ENCODE measurements around the gene OXSR1.
"Not testable (repeated sequence)": the region's sequence is repeated elsewhere in the genome, so short reads cannot be mapped to it uniquely, and the experiment has no call there.

Gene OXSR1

GRCh38 chr3:38142959-38143358 lies 22.4 kb upstream of the OXSR1 start:
- no peak for DNase-seq (ENCODE audit: low read depth)

GRCh38 chr3:38143511-38143910 lies 21.8 kb upstream of the OXSR1 start:
- DNase-seq (ENCODE audit: low read depth) = no peak

- DNase-seq (ENCODE audit: low read depth) = no peak
Measured at GRCh38 chr3:38146504-38146903, 18.8 kb upstream of the OXSR1 start.

DNA sequence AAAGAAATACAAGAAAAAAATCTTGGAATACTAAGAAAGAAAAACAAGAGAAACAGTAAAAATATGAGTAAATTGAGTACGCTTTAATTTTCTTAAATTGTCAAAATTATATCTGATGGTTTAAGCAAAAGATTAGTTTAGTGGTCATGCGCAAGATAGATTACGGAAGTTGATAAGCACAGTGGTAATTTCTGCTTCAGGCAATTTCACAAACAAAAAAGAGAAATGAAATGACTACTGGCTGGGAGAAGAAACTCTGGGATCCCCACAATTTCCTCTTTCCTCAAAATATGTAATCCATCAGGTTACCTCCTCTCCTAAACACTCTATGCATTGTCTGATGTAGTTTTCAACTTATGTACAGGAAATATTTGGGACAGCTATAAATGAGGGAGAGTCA lies 17.9 kb upstream of the OXSR1 start:
- DNase-seq (ENCODE audit: low read depth) = no peak

- no peak for DNase-seq (ENCODE audit: low read depth)
Measured at GRCh38 chr3:38148311-38148882, 16.9 kb upstream of the OXSR1 start.

- no peak for DNase-seq (ENCODE audit: low read depth)
Measured at GRCh38 chr3:38149708-38150107, 15.6 kb upstream of the OXSR1 start.

GRCh38 chr3:38150780-38151528 lies 14.4 kb upstream of the OXSR1 start:
- DNase-seq (ENCODE audit: low read depth) = no peak

DNA sequence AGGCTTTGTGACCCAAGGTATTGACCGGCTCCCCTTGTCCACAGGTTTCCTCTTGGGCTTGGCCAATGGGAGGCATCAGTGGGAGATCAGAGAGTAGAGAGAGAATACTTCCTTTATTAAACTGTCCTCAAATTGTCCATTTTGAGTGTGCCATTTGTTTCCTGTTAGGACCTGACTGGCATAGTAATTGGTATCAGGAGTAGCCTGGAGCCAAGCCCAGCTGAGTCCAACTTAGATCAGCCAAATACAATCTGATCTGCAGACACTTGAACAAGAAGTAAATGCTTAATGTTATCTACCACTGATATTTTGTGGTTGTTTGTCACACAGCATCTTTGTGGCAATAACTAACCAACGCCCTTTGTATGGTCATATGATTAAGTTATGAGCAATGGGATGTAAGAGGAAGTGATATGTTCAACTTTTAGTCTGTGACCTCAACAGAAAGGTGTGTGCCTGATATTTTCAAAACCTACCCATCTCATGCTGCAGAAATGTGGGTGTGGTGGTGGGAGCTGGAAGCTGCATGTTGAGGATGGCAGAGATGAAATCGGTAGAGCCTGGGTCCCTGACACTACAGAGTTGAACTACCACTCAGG lies 13.6 kb upstream of the OXSR1 start:
- no peak for DNase-seq (ENCODE audit: low read depth)

DNA sequence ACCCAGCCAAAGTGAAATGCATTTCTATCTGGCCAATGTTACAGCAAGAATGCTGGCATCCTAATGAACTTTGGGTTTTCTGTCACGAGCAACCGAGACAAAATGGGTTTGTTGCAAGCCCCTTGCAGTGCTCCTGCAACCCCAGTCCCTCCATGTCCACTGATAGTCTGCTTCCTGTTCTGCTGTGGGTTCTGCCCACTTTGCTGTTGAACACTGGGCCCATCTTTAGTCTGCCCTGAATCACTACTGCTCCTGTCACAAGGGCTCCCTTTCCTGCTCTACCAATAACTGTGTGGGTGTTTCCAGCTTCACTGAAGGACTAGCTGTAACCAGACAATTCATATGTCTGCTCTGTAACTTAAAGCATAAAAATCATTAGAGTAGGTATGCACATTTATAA lies 12.7 kb upstream of the OXSR1 start:
- DNase-seq (ENCODE audit: low read depth) = no peak

DNA sequence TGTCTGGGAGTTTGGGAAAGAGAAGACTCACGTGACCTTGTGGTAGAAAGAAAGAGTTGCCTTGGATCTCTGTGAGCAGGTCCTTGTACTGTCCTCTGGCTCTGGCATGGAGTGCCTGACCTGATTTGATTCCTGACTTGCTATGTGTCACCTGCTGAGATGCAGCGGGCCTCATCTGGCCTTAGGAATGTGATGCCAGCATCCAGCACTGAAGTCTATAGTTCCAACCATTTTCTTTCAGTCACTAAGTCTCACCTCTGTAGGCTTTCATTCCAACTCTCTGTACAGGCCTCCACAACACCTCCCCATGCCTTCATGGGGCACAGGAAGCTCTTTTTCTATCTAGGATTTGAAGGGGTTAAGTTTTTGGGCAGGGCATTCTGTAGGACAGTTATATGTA lies 12.1 kb upstream of the OXSR1 start:
- DNase-seq (ENCODE audit: low read depth) = no peak

DNA sequence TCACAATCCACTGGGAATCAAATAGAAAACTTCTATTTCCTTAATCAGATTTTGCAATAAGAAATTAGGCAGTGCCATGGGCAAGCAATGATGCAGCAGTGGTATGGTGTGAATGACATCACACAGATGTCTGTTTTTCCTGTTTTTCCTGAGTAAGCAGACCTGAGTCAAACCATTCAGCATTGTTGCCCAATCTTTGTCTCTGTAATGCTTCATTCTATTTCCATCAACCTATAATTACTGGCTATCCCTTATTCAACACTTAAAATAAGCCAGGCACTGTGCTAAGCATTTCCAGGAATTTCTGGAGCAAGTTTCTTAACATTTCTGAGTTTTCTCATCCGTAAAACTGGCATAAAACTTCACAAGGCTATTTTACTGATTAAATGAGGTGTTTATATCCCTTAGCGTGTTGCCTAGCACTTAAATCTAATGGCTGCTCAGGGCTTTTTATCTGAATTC lies 11.3 kb upstream of the OXSR1 start:
- DNase-seq (ENCODE audit: low read depth) = no peak

DNA sequence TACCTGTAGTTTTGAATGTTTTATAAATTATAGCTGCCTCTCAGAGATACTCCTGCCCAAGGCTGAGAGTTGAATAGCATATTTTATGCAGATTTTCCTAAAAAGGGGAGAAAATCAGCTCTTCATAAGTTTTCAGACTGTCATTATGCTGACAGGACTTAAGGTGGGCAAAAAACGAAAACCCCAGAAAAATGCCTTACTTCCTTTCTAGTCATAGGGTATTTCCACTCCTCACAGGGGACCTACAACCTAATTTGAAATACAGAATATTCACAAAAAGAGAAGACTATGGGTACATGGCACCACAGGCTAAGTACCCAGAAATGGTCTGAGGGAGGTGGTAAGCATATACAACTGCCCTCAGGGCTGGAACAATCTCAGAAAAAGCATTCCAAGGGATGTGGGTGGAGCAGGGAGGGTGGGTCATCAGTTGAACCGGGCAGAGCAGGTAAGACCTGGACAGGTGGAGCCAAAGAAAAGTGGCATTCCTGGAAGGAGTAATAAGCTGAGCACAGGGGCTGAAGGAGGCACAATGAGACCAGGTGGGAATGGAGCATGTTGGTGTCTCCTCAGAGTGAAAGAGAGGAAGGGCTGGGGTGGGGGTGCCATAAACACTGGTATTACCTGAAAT lies 10.6 kb upstream of the OXSR1 start:
- no peak for DNase-seq (ENCODE audit: low read depth)

- DNase-seq (ENCODE audit: low read depth) = no peak
Measured at GRCh38 chr3:38155825-38156224, 9.5 kb upstream of the OXSR1 start.

GRCh38 chr3:38157117-38157516 lies 8.2 kb upstream of the OXSR1 start:
- no peak for DNase-seq (ENCODE audit: low read depth)

DNA sequence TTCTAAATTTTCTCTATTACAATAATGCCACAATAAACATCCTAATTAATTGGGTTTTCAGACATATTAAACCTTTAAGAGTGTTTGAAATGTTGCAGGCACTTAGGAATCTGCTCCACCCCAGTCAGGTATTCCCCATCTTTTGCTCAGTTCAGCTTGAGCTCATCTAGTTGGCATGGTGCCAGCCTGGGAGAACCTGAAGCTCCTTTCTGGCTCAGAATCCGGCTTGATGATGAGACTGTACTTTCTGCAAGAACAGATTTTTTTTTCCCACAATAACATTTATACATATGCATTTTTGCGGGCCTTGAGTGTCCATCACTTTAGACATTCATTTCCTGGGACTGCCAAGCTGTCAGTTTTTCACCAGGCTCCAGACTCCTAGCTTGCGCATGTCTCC lies 7.7 kb upstream of the OXSR1 start:
- DNase-seq (ENCODE audit: low read depth) = no peak

- DNase-seq (ENCODE audit: low read depth) = no peak
Measured at GRCh38 chr3:38158472-38158871, 6.9 kb upstream of the OXSR1 start.

DNA sequence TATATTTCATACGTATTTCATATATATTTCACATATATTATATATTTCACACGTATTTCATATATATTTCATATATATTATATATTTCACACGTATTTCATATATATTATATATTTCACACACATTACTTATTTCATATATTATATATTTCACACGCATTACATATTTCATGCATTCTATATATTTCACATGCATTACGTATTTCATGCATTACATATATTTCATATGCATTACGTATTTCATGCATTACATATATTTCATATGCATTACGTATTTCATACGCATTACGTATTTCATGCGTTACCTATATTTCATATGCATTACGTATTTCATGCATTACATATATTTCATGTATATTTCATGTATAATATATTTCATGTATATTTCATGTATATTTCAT lies 4.6 kb upstream of the OXSR1 start:
- DNase-seq (ENCODE audit: low read depth) = not testable (repeated sequence)

DNA sequence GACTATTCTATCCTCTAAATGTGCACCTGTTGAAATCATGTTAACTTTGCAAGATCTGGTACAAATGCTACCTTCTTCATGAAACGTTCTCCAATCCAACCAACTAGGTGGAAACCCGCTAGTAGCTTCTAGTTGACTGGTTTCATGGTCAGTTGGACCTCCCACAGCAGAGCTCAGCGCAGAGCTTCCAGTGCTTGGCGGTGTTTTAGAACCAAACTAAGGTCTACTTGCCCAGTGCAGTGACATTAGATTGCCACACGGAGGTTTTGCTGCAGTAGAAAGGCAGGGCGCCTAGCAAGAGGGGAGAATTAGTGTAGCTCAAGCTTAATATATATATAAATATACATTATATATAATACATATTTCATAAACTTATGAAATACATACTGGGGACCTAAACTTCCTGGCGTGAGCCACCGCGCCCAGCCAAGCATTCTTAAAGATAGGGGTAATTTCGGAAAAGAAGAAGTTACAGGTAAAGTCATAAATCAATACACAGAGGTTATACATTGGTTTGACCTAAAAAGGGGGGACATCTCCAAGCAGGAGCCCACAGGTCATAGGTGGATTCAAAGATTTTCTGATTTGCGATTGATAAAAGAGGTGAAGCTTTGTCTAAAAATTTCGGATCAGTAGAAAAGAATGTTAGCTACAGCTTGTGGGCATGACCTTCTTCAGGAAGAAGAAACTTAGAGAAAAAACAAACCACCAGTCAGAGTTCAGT lies 2.1 kb upstream of the OXSR1 start:
- DNase-seq (ENCODE audit: low read depth) = no peak

GRCh38 chr3:38163841-38164642 lies 1.3 kb upstream of the OXSR1 start:
- no peak for DNase-seq (ENCODE audit: low read depth)

DNA sequence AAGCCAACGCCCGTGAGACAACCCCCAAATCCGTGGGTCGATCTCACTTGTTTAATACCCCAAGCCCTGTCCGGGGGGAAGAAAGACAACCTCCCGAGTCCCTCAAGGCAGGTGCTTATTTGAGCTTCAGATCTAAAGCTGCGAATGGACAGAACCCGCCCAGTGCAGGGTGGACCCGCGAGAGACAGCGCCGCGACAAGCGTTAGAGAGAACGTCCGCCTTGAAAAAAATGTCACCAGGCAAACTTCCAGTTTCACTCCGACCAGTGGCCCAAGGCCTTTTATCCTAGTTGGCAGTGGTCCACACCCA lies 740 bp upstream of the OXSR1 start:
- DNase-seq (ENCODE audit: low read depth) = no peak

GRCh38 chr3:38165722-38166387 lies 518 bp downstream of the OXSR1 start:
- peak; percentile 16 for DNase-seq (ENCODE audit: low read depth)

All from activated T-helper 9 cell treated with anti-CD3 and anti-CD28 coated beads, Interleukin-2, amount 50 U/mL, for 16 hours (primary cell).